WTC11 (cell line): ENCODE data around the gene LTF.
"Not testable (repeated sequence)": the region's sequence is repeated elsewhere in the genome, so short reads cannot be mapped to it uniquely, and the experiment has no call there.

Experiments used
- ATF3 ChIP-seq: sonication (generic); formaldehyde crosslinking; conservative IDR thresholded peaks from 2 replicates; pipeline ENCODE4 v1.8.1; 2022; ENCODE audit warnings: mild to moderate bottlenecking, missing genetic modification reagents
- ATF6 ChIP-seq: sonication (generic); formaldehyde crosslinking; IDR thresholded peaks from 2 replicates; pipeline ENCODE4 v1.8.1; 2023; ENCODE audit warnings: mild to moderate bottlenecking, missing genetic modification reagents
- CREB1 ChIP-seq: sonication (generic); formaldehyde crosslinking; IDR thresholded peaks from 2 replicates; pipeline ENCODE4 v1.8.0; 2023; ENCODE audit warnings: mild to moderate bottlenecking, missing genetic modification reagents
- CTCF ChIP-seq: fragments of 200-600 bp; IDR thresholded peaks from 2 replicates; pipeline ENCODE4 v1.8.0; 2022; ENCODE audit warnings: antibody characterized with exemption
- ELF4 ChIP-seq: sonication (generic); formaldehyde crosslinking; IDR thresholded peaks from 2 replicates; pipeline ENCODE4 v1.8.1; 2022; ENCODE audit warnings: low read depth, mild to moderate bottlenecking, moderate library complexity, missing genetic modification reagents
- FOXJ3 ChIP-seq: sonication (generic); formaldehyde crosslinking; IDR thresholded peaks from 2 replicates; pipeline ENCODE4 v1.9.0; 2021; ENCODE audit warnings: missing genetic modification reagents, mild to moderate bottlenecking, borderline replicate concordance
- FOXP4 ChIP-seq: sonication (generic); formaldehyde crosslinking; IDR thresholded peaks from 2 replicates; pipeline ENCODE4 v1.8.0; 2022; ENCODE audit warnings: mild to moderate bottlenecking, missing genetic modification reagents
- IRF1 ChIP-seq: sonication (generic); formaldehyde crosslinking; IDR thresholded peaks from 2 replicates; pipeline ENCODE4 v1.8.0; 2023; ENCODE audit warnings: missing genetic modification reagents
- TEAD1 ChIP-seq: sonication (generic); formaldehyde crosslinking; IDR thresholded peaks from 2 replicates; pipeline ENCODE4 v1.8.0; 2022; ENCODE audit warnings: mild to moderate bottlenecking, missing genetic modification reagents
- TEAD4 ChIP-seq: sonication (generic); formaldehyde crosslinking; IDR thresholded peaks from 2 replicates; pipeline ENCODE4 v1.8.0; 2022; ENCODE audit warnings: mild to moderate bottlenecking, missing genetic modification reagents
- ZBTB21 ChIP-seq: sonication (generic); formaldehyde crosslinking; IDR thresholded peaks from 2 replicates; pipeline ENCODE4 v1.8.1; 2023; ENCODE audit warnings: mild to moderate bottlenecking, missing genetic modification reagents, borderline replicate concordance
- ZNF121 ChIP-seq: sonication (generic); formaldehyde crosslinking; IDR thresholded peaks from 2 replicates; pipeline ENCODE4 v1.8.0; 2023; ENCODE audit warnings: missing genetic modification reagents

- not testable (repeated sequence) for TF ChIP-seq FOXJ3 (CRISPR knock-in tag); ZNF121 (CRISPR knock-in tag); CTCF; ATF3 (CRISPR knock-in tag); ZBTB21; ATF6 (CRISPR knock-in tag); CREB1 (CRISPR knock-in tag); IRF1 (CRISPR knock-in tag); FOXP4; TEAD4 (CRISPR knock-in tag); ELF4 (CRISPR knock-in tag); TEAD1 (CRISPR knock-in tag)
Observed at GRCh38 chr3:46431905-46432304, 32.8 kb downstream of the LTF start.
